Stromal cell of bone marrow (primary cell): ENCODE results near the gene SOBP.
A peak's percentile ranks its signal among the peaks of the same experiment; 100 is the strongest.

Experiments
- DNase-seq: peaks from one replicate; pipeline ENCODE4 v3.0.0-alpha.2; 2012; ENCODE audit warnings: low read depth

The SOBP gene

GRCh38 chr6:107641071-107641470 is 151.2 kb downstream of the SOBP start:
- no peak for DNase-seq

GRCh38 chr6:107641500-107641941 is 151.6 kb downstream of the SOBP start:
- no peak for DNase-seq

GRCh38 chr6:107642095-107642860 is 152.4 kb downstream of the SOBP start:
- no peak for DNase-seq

- DNase-seq: no peak
Measured at GRCh38 chr6:107642861-107643328, 153.0 kb downstream of the SOBP start.

- peak; percentile 52 for DNase-seq
Measured at GRCh38 chr6:107644513-107644912, 154.6 kb downstream of the SOBP start.

- DNase-seq: no peak
Measured at GRCh38 chr6:107645740-107646139, 155.8 kb downstream of the SOBP start.

- peak; percentile 66 for DNase-seq
Measured at GRCh38 chr6:107646176-107646575, 156.3 kb downstream of the SOBP start.

- no peak for DNase-seq
Measured at GRCh38 chr6:107646776-107647438, 157.0 kb downstream of the SOBP start.

- no peak for DNase-seq
Measured at GRCh38 chr6:107647439-107647948, 157.6 kb downstream of the SOBP start.

GRCh38 chr6:107648983-107649382 is 159.1 kb downstream of the SOBP start:
- no peak for DNase-seq

GRCh38 chr6:107652526-107653182 is 162.7 kb downstream of the SOBP start:
- no peak for DNase-seq

- DNase-seq: no peak
Measured at GRCh38 chr6:107653183-107653580, 163.3 kb downstream of the SOBP start.

- no peak for DNase-seq
Measured at GRCh38 chr6:107653861-107654394, 164.0 kb downstream of the SOBP start.

GRCh38 chr6:107654764-107655163 is 164.8 kb downstream of the SOBP start:
- no peak for DNase-seq

GRCh38 chr6:107655245-107655644 is 165.3 kb downstream of the SOBP start:
- DNase-seq: no peak

GRCh38 chr6:107655864-107656263 is 165.9 kb downstream of the SOBP start:
- no peak for DNase-seq

- no peak for DNase-seq
Measured at GRCh38 chr6:107656401-107656800, 166.5 kb downstream of the SOBP start.

GRCh38 chr6:107656883-107657282 is 167.0 kb downstream of the SOBP start:
- DNase-seq: no peak

GRCh38 chr6:107657373-107657754 is 167.4 kb downstream of the SOBP start:
- no peak for DNase-seq

GRCh38 chr6:107657755-107658461 is 168.0 kb downstream of the SOBP start:
- peak; percentile 85 for DNase-seq

GRCh38 chr6:107658920-107659865 is 169.3 kb downstream of the SOBP start:
- no peak for DNase-seq
